MM.1S (cell line): Measurements from ENCODE around the gene BCL11A.

Experiments
- DNase-seq: peaks from one replicate; pipeline ENCODE4 v3.0.0-alpha.2; 2015
- H2AFZ ChIP-seq: fragments of 300-600 bp; sonication (generic); 2 replicates; pipeline ENCODE4 v1.6.0; 2016; ENCODE audit warnings: antibody characterized with exemption, low read length
- H3F3A ChIP-seq: fragments of 300-600 bp; sonication (generic); 2 replicates; pipeline ENCODE4 v1.6.1; 2016; ENCODE audit warnings: mild to moderate bottlenecking, antibody characterized with exemption, low read length, moderate library complexity, mixed read lengths; ENCODE audit not compliant: insufficient read depth
- H3K27ac ChIP-seq: fragments of 300-600 bp; sonication (generic); 2 replicates; pipeline ENCODE4 v1.5.1; 2016; ENCODE audit warnings: mild to moderate bottlenecking, low read length
- H3K27me3 ChIP-seq: fragments of 300-600 bp; sonication (generic); replicated peaks from 2 replicates; pipeline ENCODE4 v1.6.0; 2016; ENCODE audit warnings: low read length; ENCODE audit not compliant: insufficient read depth
- H3K36me3 ChIP-seq: fragments of 300-600 bp; sonication (generic); replicated peaks from 2 replicates; pipeline ENCODE4 v1.6.1; 2016; ENCODE audit warnings: mild to moderate bottlenecking, low read length, mixed read lengths; ENCODE audit not compliant: insufficient read depth
- H3K4me1 ChIP-seq: fragments of 300-600 bp; sonication (generic); 2 replicates; pipeline ENCODE4 v1.6.1; 2016; ENCODE audit warnings: low read length, mixed read lengths
- H3K4me2 ChIP-seq: fragments of 300-600 bp; sonication (generic); 2 replicates; pipeline ENCODE4 v1.6.0; 2016; ENCODE audit warnings: low read depth, low read length
- H3K4me3 ChIP-seq: fragments of 300-600 bp; sonication (generic); 2 replicates; pipeline ENCODE4 v1.5.1; 2016; ENCODE audit warnings: low read length, mixed read lengths
- H3K79me2 ChIP-seq: fragments of 300-600 bp; sonication (generic); 2 replicates; pipeline ENCODE4 v1.6.1; 2016; ENCODE audit warnings: mixed run types, low read length, mixed read lengths
- H3K9ac ChIP-seq: fragments of 300-600 bp; sonication (generic); 2 replicates; pipeline ENCODE4 v1.6.1; 2016; ENCODE audit warnings: low read length, mixed read lengths
- H3K9me2 ChIP-seq: fragments of 300-600 bp; sonication (generic); replicated peaks from 2 replicates; pipeline ENCODE4 v1.6.1; 2016; ENCODE audit warnings: mild to moderate bottlenecking, low read length, mixed read lengths; ENCODE audit not compliant: insufficient read depth
- H3K9me3 ChIP-seq: fragments of 300-600 bp; sonication (generic); replicated peaks from 2 replicates; pipeline ENCODE4 v1.6.1; 2016; ENCODE audit warnings: mild to moderate bottlenecking, low read length, mixed read lengths; ENCODE audit not compliant: insufficient read depth
- H4K20me1 ChIP-seq: fragments of 300-600 bp; sonication (generic); 2 replicates; pipeline ENCODE4 v1.6.1; 2016; ENCODE audit warnings: mild to moderate bottlenecking, low read length, moderate library complexity, mixed read lengths; ENCODE audit not compliant: insufficient read depth
- CTCF ChIP-seq: fragments of 300-600 bp; sonication (generic); IDR thresholded peaks from 2 replicates; pipeline ENCODE4 v1.5.1; 2016; ENCODE audit warnings: antibody characterized with exemption, low read length, mixed read lengths
- EZH2 ChIP-seq: fragments of 300-600 bp; sonication (generic); optimal IDR thresholded peaks from 2 replicates; pipeline ENCODE3; 2017; ENCODE audit warnings: low read depth, mild to moderate bottlenecking, antibody characterized with exemption, low read length, mixed read lengths
- EZH2phosphoT487 ChIP-seq: fragments of 300-600 bp; sonication (generic); IDR thresholded peaks from 2 replicates; pipeline ENCODE4 v1.6.1; 2018; ENCODE audit warnings: antibody characterized with exemption, low read length

BCL11A gene

DNA sequence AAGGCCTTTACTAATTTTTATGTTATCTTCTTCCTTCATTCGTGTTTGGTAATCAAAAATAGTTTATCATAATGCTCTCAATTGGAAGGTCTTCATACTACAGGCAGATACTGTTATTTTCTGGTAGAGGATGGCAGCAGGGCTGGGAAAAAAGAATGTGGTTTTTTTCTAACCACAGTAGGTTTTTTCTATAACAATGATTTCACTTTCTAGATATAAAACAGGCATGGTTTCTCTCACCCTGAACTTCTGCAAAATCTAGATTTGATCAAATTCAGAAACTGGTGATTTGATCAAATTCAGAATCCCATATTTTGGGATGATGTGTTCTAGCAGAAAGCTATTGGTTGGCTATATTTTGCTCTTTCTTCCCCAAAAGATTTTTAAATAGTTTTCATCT, 27.6 kb downstream of the BCL11A start:
- no peaks in the 10 kb centered on the region for H3K9me3 ChIP-seq
- no peaks in the 10 kb centered on the region for H4K20me1 ChIP-seq
- TF ChIP-seq CTCF (no peak), EZH2 (no peak), EZH2phosphoT487 (no peak)
- no peak overlapping the region for H3K4me3 ChIP-seq
- no peaks in the 10 kb centered on the region for H3K27me3 ChIP-seq
- no peaks in the 10 kb centered on the region for H3K36me3 ChIP-seq
- H3F3A ChIP-seq, result no peaks in the 10 kb centered on the region
- H3K9me2 ChIP-seq, result no peaks in the 10 kb centered on the region
- no peak overlapping the region for H3K4me2 ChIP-seq
- H2AFZ ChIP-seq, result no peak overlapping the region
- no peak overlapping the region for H3K27ac ChIP-seq
- H3K9ac ChIP-seq, result no peak overlapping the region
- H3K79me2 ChIP-seq, result no peaks in the 10 kb centered on the region
- no peak for DNase-seq
- H3K4me1 ChIP-seq, result no peaks in the 10 kb centered on the region

- no peaks in the 10 kb centered on the region for H3K36me3 ChIP-seq
- no peaks in the 10 kb centered on the region for H3K9me3 ChIP-seq
- no peaks in the 10 kb centered on the region for H3K9me2 ChIP-seq
- H3K4me2 ChIP-seq, result no peak overlapping the region
- no peaks in the 10 kb centered on the region for H3K4me1 ChIP-seq
- DNase-seq, result no peak
- H3K27me3 ChIP-seq, result no peaks in the 10 kb centered on the region
- H3K9ac ChIP-seq, result no peak overlapping the region
- TF ChIP-seq EZH2, result no peak
- no peak for TF ChIP-seq CTCF
- no peak for TF ChIP-seq EZH2phosphoT487
- H3K4me3 ChIP-seq, result no peak overlapping the region
- H4K20me1 ChIP-seq, result no peaks in the 10 kb centered on the region
- no peak overlapping the region for H2AFZ ChIP-seq
- H3F3A ChIP-seq, result no peaks in the 10 kb centered on the region
- H3K27ac ChIP-seq, result no peak overlapping the region
- H3K79me2 ChIP-seq, result no peaks in the 10 kb centered on the region
These were observed 28.6 kb downstream of the BCL11A start for GRCh38 chr2:60524874-60525273.

GRCh38 chr2:60523963-60524362, 29.5 kb downstream of the BCL11A start:
- no peaks in the 10 kb centered on the region for H3K36me3 ChIP-seq
- no peaks in the 10 kb centered on the region for H3K27me3 ChIP-seq
- H3K4me1 ChIP-seq, result no peaks in the 10 kb centered on the region
- no peaks in the 10 kb centered on the region for H3K9me3 ChIP-seq
- H4K20me1 ChIP-seq, result no peaks in the 10 kb centered on the region
- no peaks in the 10 kb centered on the region for H3K9me2 ChIP-seq
- no peak overlapping the region for H2AFZ ChIP-seq
- no peak for TF ChIP-seq CTCF
- no peak for TF ChIP-seq EZH2phosphoT487
- no peak for TF ChIP-seq EZH2
- H3K9ac ChIP-seq, result no peak overlapping the region
- DNase-seq, result no peak
- no peak overlapping the region for H3K27ac ChIP-seq
- no peak overlapping the region for H3K4me3 ChIP-seq
- H3F3A ChIP-seq, result no peaks in the 10 kb centered on the region
- H3K79me2 ChIP-seq, result no peaks in the 10 kb centered on the region
- no peak overlapping the region for H3K4me2 ChIP-seq
